ENCODE measurements around the gene OR2F1.

The OR2F1 gene

GRCh38 chr7:143913945-143914615, 40.6 kb upstream of the OR2F1 start:
- no peak for TF ChIP-seq CTCF (conservative IDR thresholded peaks at IDR 0.05; ENCODE audit: low read length)
- no peak overlapping the region for H3K4me3 ChIP-seq (ENCODE audit: low read length)
- DNase-seq (ENCODE audit: low read depth), result no peak

- DNase-seq (ENCODE audit: low read depth), result no peak
- H3K4me3 ChIP-seq (ENCODE audit: low read length), result no peak overlapping the region
- TF ChIP-seq CTCF (conservative IDR thresholded peaks at IDR 0.05; ENCODE audit: low read length), result no peak
Observed at GRCh38 chr7:143914938-143915652, 39.5 kb upstream of the OR2F1 start.

GRCh38 chr7:143924851-143925250, 29.8 kb upstream of the OR2F1 start:
- no peak for DNase-seq (ENCODE audit: low read depth)
- no peak for TF ChIP-seq CTCF (conservative IDR thresholded peaks at IDR 0.05; ENCODE audit: low read length)
- no peak overlapping the region for H3K4me3 ChIP-seq (ENCODE audit: low read length)

- DNase-seq (ENCODE audit: low read depth), result no peak
- H3K4me3 ChIP-seq (ENCODE audit: low read length), result no peak overlapping the region
- TF ChIP-seq CTCF (conservative IDR thresholded peaks at IDR 0.05; ENCODE audit: low read length), result no peak
Observed at GRCh38 chr7:143929224-143929920, 25.3 kb upstream of the OR2F1 start.

GRCh38 chr7:143931739-143932138, 22.9 kb upstream of the OR2F1 start:
- DNase-seq (ENCODE audit: low read depth), result peak; percentile 46
- TF ChIP-seq CTCF (conservative IDR thresholded peaks at IDR 0.05; ENCODE audit: low read length), result no peak
- H3K4me3 ChIP-seq (ENCODE audit: low read length), result no peak overlapping the region

- H3K4me3 ChIP-seq (ENCODE audit: low read length), result no peak within 1 kb of the TSS
- no peak for TF ChIP-seq CTCF (conservative IDR thresholded peaks at IDR 0.05; ENCODE audit: low read length)
- DNase-seq (ENCODE audit: low read depth), result peak; percentile 70
Observed at GRCh38 chr7:143934526-143935325, 19.9 kb upstream of the OR2F1 start, which contains the start of gene OR2F2. Gene OR2F2 (plus strand): TSS chr7:143935233. CDS start chr7:143935233, 0 bp downstream.
